Heart right ventricle (tissue), 16 donors: ENCODE results near the gene YARS1. TPM values are rescaled to one million over a fixed set of nuclear protein-coding genes. Genes with fewer than 3 reads are reported as not detected.
"Not testable (repeated sequence)": the region's sequence is repeated elsewhere in the genome, so short reads cannot be mapped to it uniquely, and the experiment has no call there.

ENCODE experiments used
- ATAC-seq, 8 donors: fragments of 200-7000 bp; cut with Tn5 transposase; one replicate each; pipeline ENCODE4 v1.9.1; 2020; ENCODE audit warnings: mild to moderate bottlenecking in 8 of 8, moderate library complexity in 8 of 8, moderate number of reproducible peaks in 1 of 8
- DNase-seq, 2 donors: peaks; one replicate each; pipeline ENCODE4 v3.0.0-alpha.2; 2020
- H3K27ac ChIP-seq, 10 donors: fragments of 200-600 bp; sonication (generic) in 2 of 10; one replicate each; pipeline versions ENCODE4 v1.5.0 to v1.8.0; 2020 to 2022; ENCODE audit warnings: mild to moderate bottlenecking in 3 of 10
- H3K27me3 ChIP-seq, 7 donors: fragments of 200-600 bp; one replicate each; pipeline ENCODE4 v1.8.0; 2021 to 2022; ENCODE audit warnings: mild to moderate bottlenecking in 2 of 7
- H3K36me3 ChIP-seq, 9 donors: fragments of 200-600 bp; sonication (generic) in 1 of 9; one replicate each; pipeline versions ENCODE4 v1.5.0 to v1.8.0; 2020 to 2022; ENCODE audit warnings: mild to moderate bottlenecking in 2 of 9
- H3K4me1 ChIP-seq, 9 donors: fragments of 200-600 bp; sonication (generic) in 1 of 9; one replicate each; pipeline versions ENCODE4 v1.5.0 to v1.8.0; 2020 to 2022; ENCODE audit warnings: mild to moderate bottlenecking in 4 of 9
- H3K4me3 ChIP-seq, 10 donors: fragments of 200-600 bp; sonication (generic) in 2 of 10; one replicate each; pipeline versions ENCODE4 v1.5.0 to v1.8.0; 2020 to 2022; ENCODE audit warnings: mild to moderate bottlenecking in 7 of 10, moderate library complexity in 2 of 10
- H3K9me3 ChIP-seq, 11 donors: fragments of 200-600 bp in 10 of 11; sonication (generic) in 2 of 11; one replicate each; pipeline versions ENCODE4 v1.5.0 to v1.8.0; 2013 to 2022; ENCODE audit warnings: mild to moderate bottlenecking in 2 of 11, control low read depth in 1 of 11, moderate library complexity in 1 of 11
- CTCF ChIP-seq, 9 donors: fragments of 200-600 bp; sonication (generic) in 2 of 9; IDR thresholded peaks; one replicate each; pipeline versions ENCODE4 v1.5.0 to v1.8.0; 2021 to 2022; ENCODE audit warnings: antibody characterized with exemption in 9 of 9, mild to moderate bottlenecking in 5 of 9, moderate library complexity in 1 of 9
- WGBS, 2 donors: extraction: QIAGEN DNeasy Blood & Tissue Kit; methylation state at CpG; one replicate each; pipeline ENCODE4 v1.1.7; 2013; ENCODE audit warnings: inconsistent platforms in 1 of 2; 5-methylcytosine and 5-hydroxymethylcytosine counted together
- intact Hi-C, 10 donors: fragments of 100-400 bp; cut with DNase I; formaldehyde crosslinking; loops; one replicate each; pipeline versions ENCODE4 v1.11.1 to v1.14.2; 2022
- polyA plus RNA-seq, 2 donors: library from polyadenylated mRNA; stranded (reverse); fragments of 200-250 nt; gene quantifications; one replicate each; pipeline ENCODE4 v1.2.3, GENCODE V29; 2013
- total RNA-seq, 10 donors: library from RNA; stranded (reverse); fragmentation: NEBNext Ultra II Directional in 3 of 10; extraction: Animal tissue kit (Norgen Biotek cat#: 25700) in 3 of 10; gene quantifications; one replicate each; pipeline versions ENCODE4 v1.2.1 to v1.2.4, GENCODE V29; 2021 to 2023
- donor health status: Arrhythmogenic right ventricular cardiomyopathy.
- donor health status: ischemic (EF 13 %, LVEDD 7.1; RV severe dilation, severe dysfunction).
- donor health status: healthy with polysubstance abuse.
- donor health status: DM: no; HTN: yes; CAD: no.
- donor health status: DM: no; HTN: no; CAD: no.
- donor health status: ischemic (EF 25% LVEDD 6.9; RV normal size, moderate dysfunction).
- donor health status: ischemic (EF 25% LVEDD 5.7; RV mildly dilated, moderate dysfunction).
- donor health status: healthy.
- donor health status: DM: yes; HTN: yes; CAD: no.
- donor health status: Ischemic cardiomyopathy.
- donor health status: ischemic (EF 35%, LVEDD 5.7; RV mildly dilated, moderate dysfunction).
- donor health status: nonischemic (EF 11% LVEDD 7.7; RV severe dilation, severe dysfunction).
- donor health status: DM: yes; HTN: yes; CAD: no.
- donor health status: PGD.
- donor health status: ischemic (EF 29% LVEDD 5.4; RV normal size, mild dysfunction).
- donor health status: nonischemic (EF 23%, LVEDD 6.1; RV moderate dilation, normal function).

The YARS1 gene
- total and polyA plus RNA-seq, 12 donors = 20.5 to 48.5 (median 31.0) TPM

DNA sequence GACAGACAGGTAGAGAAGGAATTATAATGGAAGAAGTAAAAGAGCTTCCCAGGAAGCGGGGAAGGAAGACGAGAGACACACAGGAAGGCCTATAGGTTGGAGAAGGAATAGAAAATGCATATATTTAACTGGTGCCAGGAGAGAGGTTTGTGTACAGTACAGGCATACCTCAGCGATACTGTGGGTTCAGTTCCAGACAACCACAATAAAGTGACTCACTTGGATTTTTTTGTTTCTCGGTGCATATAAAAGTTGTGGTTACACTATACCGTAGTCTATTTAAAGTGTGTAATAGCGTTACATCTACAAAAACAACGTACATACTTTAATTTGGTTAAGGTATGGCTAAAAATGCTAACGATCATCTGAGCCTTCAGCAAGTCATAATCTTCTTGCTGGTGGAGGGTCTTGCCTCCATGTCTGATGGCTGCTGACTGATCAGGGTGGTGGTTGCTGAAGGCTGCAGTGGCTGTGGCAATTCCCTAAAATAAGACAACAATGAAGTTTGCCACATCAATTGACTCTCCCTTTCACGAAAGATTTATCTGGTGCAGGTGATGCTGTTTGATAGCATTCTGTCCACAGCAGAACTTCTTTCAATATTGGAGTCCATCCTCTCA, 16.0 kb downstream of the YARS1 start:
- 94 to 95% methylated on average over 9 of the region's 9 CpGs for WGBS, 2 donors
- no peak for TF ChIP-seq CTCF (IDR thresholded peaks at IDR 0.05)
- peaks cover 0 to 19% (median 0%) of the 10 kb centered on the region in 9 donors for H3K4me1 ChIP-seq

GRCh38 chr1:32798679-32799416, 18.3 kb downstream of the YARS1 start:
- Histone ChIP-seq H3K4me1 (peaks cover 0 to 19% (median 0%) of the 10 kb centered on the region in 9 donors), H3K36me3 (peaks cover 0 to 92% (median 8%) of the 10 kb centered on the region in 9 donors), H3K4me3 (no peak overlapping the region), H3K27ac (peak overlapping the region in 1 of 10 donors; percentile 51), H3K27me3 (no peaks in the 10 kb centered on the region), H3K9me3 (no peaks in the 10 kb centered on the region)
- WGBS, 2 donors = 86% methylated on average over 8 of the region's 8 CpGs
- DNase-seq (no peak), ATAC-seq (no peak)
- intact Hi-C loops = no loop called here
- TF ChIP-seq CTCF (IDR thresholded peaks at IDR 0.05) = no peak

More for the DNA sequence above, 16.0 kb downstream of the YARS1 start:
- Histone ChIP-seq H3K36me3 (peaks cover 0 to 79% (median 13%) of the 10 kb centered on the region in 9 donors), H3K4me3 (no peak overlapping the region), H3K9me3 (no peaks in the 10 kb centered on the region), H3K27ac (no peak overlapping the region), H3K27me3 (no peaks in the 10 kb centered on the region)
- DNase-seq (no peak), ATAC-seq (no peak)
- intact Hi-C loops = no loop called here

- no peak overlapping the region for H3K4me3 ChIP-seq
- ATAC-seq (no peak), DNase-seq (no peak)
- peak overlapping the region in 1 of 10 donors; percentile 51 for H3K27ac ChIP-seq
- WGBS, 2 donors = 98% methylated on average over 4 of the region's 4 CpGs
- no peak for TF ChIP-seq CTCF (IDR thresholded peaks at IDR 0.05)
- H3K4me1 ChIP-seq = peaks cover 0 to 19% (median 0%) of the 10 kb centered on the region in 9 donors
- H3K36me3 ChIP-seq = peaks cover 0 to 94% (median 8%) of the 10 kb centered on the region in 9 donors
- H3K9me3 ChIP-seq = no peaks in the 10 kb centered on the region
- intact Hi-C loops = no loop called here
- H3K27me3 ChIP-seq = no peaks in the 10 kb centered on the region
Measured at GRCh38 chr1:32798191-32798590, 19.0 kb downstream of the YARS1 start.

DNA sequence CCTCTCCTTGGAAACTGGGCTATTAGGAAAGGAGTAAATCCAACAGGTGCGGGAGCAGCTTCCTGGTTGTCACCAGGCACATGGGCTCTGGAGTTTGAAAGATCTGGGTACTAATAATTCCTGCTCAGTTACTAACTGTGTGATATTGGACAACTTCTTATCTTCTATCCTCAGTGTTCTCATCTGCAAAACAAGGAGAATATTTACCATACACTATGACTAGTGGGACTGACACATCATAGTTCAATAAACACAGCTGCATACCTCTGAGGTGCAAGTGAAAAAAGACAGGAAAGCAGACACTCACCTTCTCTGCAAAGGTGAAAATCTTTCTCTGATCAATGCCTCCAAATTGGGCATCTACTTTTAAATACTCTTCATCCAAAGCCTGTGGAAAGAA, 19.7 kb downstream of the YARS1 start:
- peaks cover 0 to 93% (median 8%) of the 10 kb centered on the region in 9 donors for H3K36me3 ChIP-seq
- no peaks in the 10 kb centered on the region for H3K9me3 ChIP-seq
- H3K4me3 ChIP-seq = no peak overlapping the region
- TF ChIP-seq CTCF (IDR thresholded peaks at IDR 0.05) = no peak
- no peak for ATAC-seq
- H3K27me3 ChIP-seq = no peaks in the 10 kb centered on the region
- 94 to 96% methylated on average over 1 of the region's 1 CpG for WGBS, 2 donors
- no peak overlapping the region for H3K27ac ChIP-seq
- intact Hi-C loops = no loop called here
- H3K4me1 ChIP-seq = peaks cover 0 to 19% (median 0%) of the 10 kb centered on the region in 9 donors
- no peak for DNase-seq

GRCh38 chr1:32795763-32796162, 21.4 kb downstream of the YARS1 start:
- H3K27ac ChIP-seq, H3K9me3 ChIP-seq, DNase-seq, H3K4me3 ChIP-seq, ATAC-seq, intact Hi-C loops, H3K27me3 ChIP-seq: not testable (repeated sequence)
- Histone ChIP-seq H3K36me3 (peaks cover 0 to 96% (median 8%) of the 10 kb centered on the region in 9 donors), H3K4me1 (peaks cover 0 to 16% (median 0%) of the 10 kb centered on the region in 9 donors)
- WGBS, 2 donors = 96 to 98% methylated on average over 4 of the region's 4 CpGs
